GM15510 (cell line): Measurements from ENCODE around the gene CCBE1.

ENCODE experiments used
- POLR2A ChIP-seq: IDR thresholded peaks from 3 replicates; pipeline ENCODE4 v1.6.1; 2011; ENCODE audit warnings: borderline replicate concordance; ENCODE audit not compliant: insufficient read length; ENCODE audit errors: extremely low read depth

Gene CCBE1

GRCh38 chr18:59672235-59672711, 24.9 kb downstream of the CCBE1 start:
- TF ChIP-seq POLR2A, result no peak

- TF ChIP-seq POLR2A, result no peak
Measured at GRCh38 chr18:59671551-59671950, 25.7 kb downstream of the CCBE1 start.

- TF ChIP-seq POLR2A, result no peak
Measured at GRCh38 chr18:59669872-59670657, 27.2 kb downstream of the CCBE1 start.

GRCh38 chr18:59667488-59667887, 29.7 kb downstream of the CCBE1 start:
- no peak for TF ChIP-seq POLR2A

- no peak for TF ChIP-seq POLR2A
Measured at GRCh38 chr18:59665057-59666006, 31.9 kb downstream of the CCBE1 start.

GRCh38 chr18:59664329-59664728, 32.9 kb downstream of the CCBE1 start:
- no peak for TF ChIP-seq POLR2A

- no peak for TF ChIP-seq POLR2A
Measured at GRCh38 chr18:59663096-59663495, 34.1 kb downstream of the CCBE1 start.

- TF ChIP-seq POLR2A, result no peak
Measured at GRCh38 chr18:59661891-59662701, 35.1 kb downstream of the CCBE1 start.

- no peak for TF ChIP-seq POLR2A
Measured at GRCh38 chr18:59660786-59661743, 36.2 kb downstream of the CCBE1 start.

- TF ChIP-seq POLR2A, result no peak
Measured at GRCh38 chr18:59660366-59660765, 36.9 kb downstream of the CCBE1 start.

- TF ChIP-seq POLR2A, result no peak
Measured at GRCh38 chr18:59659508-59660170, 37.6 kb downstream of the CCBE1 start.

- TF ChIP-seq POLR2A, result no peak
Measured at GRCh38 chr18:59658941-59659340, 38.3 kb downstream of the CCBE1 start.

GRCh38 chr18:59657012-59657411, 40.2 kb downstream of the CCBE1 start:
- TF ChIP-seq POLR2A, result no peak
